HEK293 (cell line): Measurements from ENCODE around the gene SCAMP2.
A peak's percentile ranks its signal among the peaks of the same experiment; 100 is the strongest.

Experiments used
- EGR2 ChIP-seq: fragments of 450-650 bp; formaldehyde crosslinking; IDR thresholded peaks from 2 replicates; pipeline ENCODE4 v1.5.1; 2016; ENCODE audit warnings: low read depth, missing biosample characterization, missing genetic modification characterization
- GLIS1 ChIP-seq: fragments of 450-650 bp; formaldehyde crosslinking; IDR thresholded peaks from 2 replicates; pipeline ENCODE4 v1.5.1; 2016; ENCODE audit warnings: missing biosample characterization, missing genetic modification characterization
- KLF16 ChIP-seq: fragments of 450-650 bp; formaldehyde crosslinking; IDR thresholded peaks from 2 replicates; pipeline ENCODE4 v1.5.1; 2017; ENCODE audit warnings: missing biosample characterization, missing genetic modification characterization
- MYNN ChIP-seq: fragments of 450-650 bp; formaldehyde crosslinking; IDR thresholded peaks from 2 replicates; pipeline ENCODE4 v1.5.1; 2016; ENCODE audit warnings: missing biosample characterization, missing genetic modification characterization, borderline replicate concordance
- OSR2 ChIP-seq: fragments of 450-650 bp; formaldehyde crosslinking; IDR thresholded peaks from 2 replicates; pipeline ENCODE4 v1.5.1; 2016; ENCODE audit warnings: missing biosample characterization, missing genetic modification characterization
- YY1 ChIP-seq: fragments of 450-650 bp; formaldehyde crosslinking; IDR thresholded peaks from 2 replicates; pipeline ENCODE4 v1.5.1; 2018; ENCODE audit warnings: missing biosample characterization, missing genetic modification characterization
- ZBTB17 ChIP-seq: fragments of 450-650 bp; formaldehyde crosslinking; IDR thresholded peaks from 2 replicates; pipeline ENCODE4 v1.5.1; 2016; ENCODE audit warnings: missing biosample characterization, missing genetic modification characterization
- ZBTB7A ChIP-seq: fragments of 450-650 bp; formaldehyde crosslinking; IDR thresholded peaks from 2 replicates; pipeline ENCODE4 v1.5.1; 2016; ENCODE audit warnings: low read depth, missing biosample characterization, missing genetic modification characterization
- ZFP69B ChIP-seq: fragments of 450-650 bp; formaldehyde crosslinking; IDR thresholded peaks from 2 replicates; pipeline ENCODE4 v1.5.1; 2016; ENCODE audit warnings: missing biosample characterization, missing genetic modification characterization
- ZIC2 ChIP-seq: fragments of 450-650 bp; formaldehyde crosslinking; IDR thresholded peaks from 2 replicates; pipeline ENCODE4 v1.5.1; 2016; ENCODE audit warnings: missing biosample characterization, missing genetic modification characterization
- ZNF155 ChIP-seq: fragments of 450-650 bp; formaldehyde crosslinking; IDR thresholded peaks from 2 replicates; pipeline ENCODE4 v1.5.1; 2016; ENCODE audit warnings: missing biosample characterization, missing genetic modification characterization
- ZNF174 ChIP-seq: fragments of 450-650 bp; formaldehyde crosslinking; IDR thresholded peaks from 2 replicates; pipeline ENCODE4 v1.5.0; 2017; ENCODE audit warnings: missing biosample characterization, mild to moderate bottlenecking, missing genetic modification characterization
- ZNF23 ChIP-seq: fragments of 450-650 bp; formaldehyde crosslinking; IDR thresholded peaks from 2 replicates; pipeline ENCODE4 v1.5.1; 2016; ENCODE audit warnings: missing biosample characterization, missing genetic modification characterization, borderline replicate concordance
- ZNF391 ChIP-seq: fragments of 450-650 bp; formaldehyde crosslinking; IDR thresholded peaks from 2 replicates; pipeline ENCODE4 v1.5.1; 2016; ENCODE audit warnings: low read depth, missing biosample characterization, missing genetic modification characterization, borderline replicate concordance
- ZNF426 ChIP-seq: fragments of 450-650 bp; formaldehyde crosslinking; IDR thresholded peaks from 2 replicates; pipeline ENCODE4 v1.5.1; 2017; ENCODE audit warnings: missing biosample characterization, missing genetic modification characterization, mild to moderate bottlenecking, inconsistent platforms, moderate library complexity
- ZNF530 ChIP-seq: fragments of 450-650 bp; formaldehyde crosslinking; IDR thresholded peaks from 2 replicates; pipeline ENCODE4 v1.5.1; 2016; ENCODE audit warnings: low read depth, missing biosample characterization, missing genetic modification characterization
- ZNF548 ChIP-seq: fragments of 450-650 bp; formaldehyde crosslinking; IDR thresholded peaks from 2 replicates; pipeline ENCODE4 v1.5.1; 2016; ENCODE audit warnings: missing biosample characterization, missing genetic modification characterization
- ZNF658 ChIP-seq: fragments of 450-650 bp; formaldehyde crosslinking; IDR thresholded peaks from 2 replicates; pipeline ENCODE4; 2016; ENCODE audit warnings: missing biosample characterization, missing genetic modification characterization
- ZNF660 ChIP-seq: fragments of 450-650 bp; IDR thresholded peaks from 2 replicates; pipeline ENCODE4 v1.5.1; 2018; ENCODE audit warnings: missing biosample characterization, mild to moderate bottlenecking, missing genetic modification characterization
- ZNF701 ChIP-seq: fragments of 450-650 bp; formaldehyde crosslinking; IDR thresholded peaks from 2 replicates; pipeline ENCODE4 v1.5.1; 2016; ENCODE audit warnings: missing biosample characterization, missing genetic modification characterization
- ZNF76 ChIP-seq: fragments of 450-650 bp; formaldehyde crosslinking; IDR thresholded peaks from 2 replicates; pipeline ENCODE4; 2016; ENCODE audit warnings: low read depth, missing biosample characterization, missing genetic modification characterization, borderline replicate concordance
- ZNF843 ChIP-seq: fragments of 450-650 bp; formaldehyde crosslinking; IDR thresholded peaks from 2 replicates; pipeline ENCODE4 v1.5.1; 2016; ENCODE audit warnings: missing biosample characterization, missing genetic modification characterization
- TF ChIP-seq, protein P1 (sequence below): fragments of 450-650 bp; formaldehyde crosslinking; IDR thresholded peaks from 2 replicates; pipeline ENCODE4 v1.5.1; 2016; ENCODE audit warnings: missing biosample characterization, missing genetic modification characterization
- TF ChIP-seq, protein P2 (sequence below): fragments of 450-650 bp; formaldehyde crosslinking; IDR thresholded peaks from 2 replicates; pipeline ENCODE4 v1.5.1; 2016; ENCODE audit warnings: missing biosample characterization, missing genetic modification characterization
- TF ChIP-seq, protein P3 (sequence below): fragments of 450-650 bp; formaldehyde crosslinking; IDR thresholded peaks from 2 replicates; pipeline ENCODE4 v1.5.1; 2016; ENCODE audit warnings: missing biosample characterization, missing genetic modification characterization, low read depth
- TF ChIP-seq, protein P4 (sequence below): fragments of 450-650 bp; formaldehyde crosslinking; IDR thresholded peaks from 2 replicates; pipeline ENCODE4 v1.5.1; 2016; ENCODE audit warnings: missing biosample characterization, missing genetic modification characterization
- TF ChIP-seq, protein P5 (sequence below): fragments of 450-650 bp; formaldehyde crosslinking; IDR thresholded peaks from 2 replicates; pipeline ENCODE4 v1.5.1; 2016; ENCODE audit warnings: missing biosample characterization, missing genetic modification characterization

The SCAMP2 gene

DNA sequence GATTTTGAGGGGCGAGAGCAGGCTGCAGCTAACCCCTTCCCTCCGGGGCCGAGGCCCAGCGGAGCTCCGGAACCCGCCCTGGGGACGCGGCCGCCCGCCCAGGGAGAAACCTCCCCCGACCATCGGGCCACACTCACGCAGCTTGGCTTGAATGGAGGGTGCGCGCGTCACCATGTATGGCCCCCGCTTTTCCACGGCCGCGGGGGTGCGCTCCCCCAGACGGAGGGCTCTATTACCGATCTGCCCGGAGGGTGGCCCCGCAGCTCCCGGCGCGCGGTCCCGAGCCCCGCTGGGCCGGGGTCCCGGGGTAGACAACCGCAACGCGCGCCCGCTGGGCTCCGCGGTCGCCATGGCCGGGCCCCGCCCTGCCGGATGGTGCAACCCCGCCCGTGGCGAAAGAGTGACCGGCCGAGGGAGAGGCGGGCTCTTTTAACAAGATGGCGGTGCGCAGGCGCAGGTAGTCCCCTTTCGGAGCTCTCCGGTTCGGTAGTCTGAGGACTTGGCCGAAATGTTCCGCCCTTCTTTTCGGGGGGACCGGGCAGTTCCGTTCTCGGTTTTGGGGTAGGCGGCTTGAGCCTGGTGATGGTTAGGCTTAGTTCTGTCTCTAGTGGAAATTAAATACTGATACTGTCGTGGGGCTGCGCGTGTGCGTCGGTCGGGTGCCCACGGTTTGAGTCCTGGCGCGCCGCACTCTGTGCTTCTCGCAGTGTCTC is 33.4 kb upstream of the SCAMP2 start, which contains the start of gene FAM219B (continued):
- peak; percentile 84 for TF ChIP-seq ZBTB17 (tag by site-specific recombination)
- TF ChIP-seq ZIC2 (tag by site-specific recombination): peak; percentile 93
- TF ChIP-seq, protein P1, sequence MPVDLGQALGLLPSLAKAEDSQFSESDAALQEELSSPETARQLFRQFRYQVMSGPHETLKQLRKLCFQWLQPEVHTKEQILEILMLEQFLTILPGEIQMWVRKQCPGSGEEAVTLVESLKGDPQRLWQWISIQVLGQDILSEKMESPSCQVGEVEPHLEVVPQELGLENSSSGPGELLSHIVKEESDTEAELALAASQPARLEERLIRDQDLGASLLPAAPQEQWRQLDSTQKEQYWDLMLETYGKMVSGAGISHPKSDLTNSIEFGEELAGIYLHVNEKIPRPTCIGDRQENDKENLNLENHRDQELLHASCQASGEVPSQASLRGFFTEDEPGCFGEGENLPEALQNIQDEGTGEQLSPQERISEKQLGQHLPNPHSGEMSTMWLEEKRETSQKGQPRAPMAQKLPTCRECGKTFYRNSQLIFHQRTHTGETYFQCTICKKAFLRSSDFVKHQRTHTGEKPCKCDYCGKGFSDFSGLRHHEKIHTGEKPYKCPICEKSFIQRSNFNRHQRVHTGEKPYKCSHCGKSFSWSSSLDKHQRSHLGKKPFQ (tag by site-specific recombination): no peak
- TF ChIP-seq, protein P2, sequence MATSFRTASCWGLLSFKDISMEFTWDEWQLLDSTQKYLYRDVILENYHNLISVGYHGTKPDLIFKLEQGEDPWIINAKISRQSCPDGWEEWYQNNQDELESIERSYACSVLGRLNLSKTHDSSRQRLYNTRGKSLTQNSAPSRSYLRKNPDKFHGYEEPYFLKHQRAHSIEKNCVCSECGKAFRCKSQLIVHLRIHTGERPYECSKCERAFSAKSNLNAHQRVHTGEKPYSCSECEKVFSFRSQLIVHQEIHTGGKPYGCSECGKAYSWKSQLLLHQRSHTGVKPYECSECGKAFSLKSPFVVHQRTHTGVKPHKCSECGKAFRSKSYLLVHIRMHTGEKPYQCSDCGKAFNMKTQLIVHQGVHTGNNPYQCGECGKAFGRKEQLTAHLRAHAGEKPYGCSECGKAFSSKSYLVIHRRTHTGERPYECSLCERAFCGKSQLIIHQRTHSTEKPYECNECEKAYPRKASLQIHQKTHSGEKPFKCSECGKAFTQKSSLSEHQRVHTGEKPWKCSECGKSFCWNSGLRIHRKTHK (tag by site-specific recombination): no peak
- peak; percentile 44; the same call in 1 of the 2 replicates for TF ChIP-seq MYNN (tag by site-specific recombination)
- TF ChIP-seq ZNF76 (tag by site-specific recombination): peak; percentile 42; the same call in 1 of the 2 replicates
- TF ChIP-seq ZNF23 (tag by site-specific recombination): no peak
- 0 out of 2 replicates have a peak, but pooled peaks have one; percentile 50 for TF ChIP-seq ZBTB7A (tag by site-specific recombination)
- TF ChIP-seq ZNF530 (tag by site-specific recombination): no peak
- TF ChIP-seq ZNF426: no peak
- peak; percentile 33; the same call in 1 of the 2 replicates for TF ChIP-seq KLF16 (tag by site-specific recombination)
- TF ChIP-seq ZNF843 (tag by site-specific recombination): peak; percentile 42; the same call in 1 of the 2 replicates
- TF ChIP-seq ZNF155: no peak
- no peak for TF ChIP-seq OSR2
- TF ChIP-seq, protein P3, sequence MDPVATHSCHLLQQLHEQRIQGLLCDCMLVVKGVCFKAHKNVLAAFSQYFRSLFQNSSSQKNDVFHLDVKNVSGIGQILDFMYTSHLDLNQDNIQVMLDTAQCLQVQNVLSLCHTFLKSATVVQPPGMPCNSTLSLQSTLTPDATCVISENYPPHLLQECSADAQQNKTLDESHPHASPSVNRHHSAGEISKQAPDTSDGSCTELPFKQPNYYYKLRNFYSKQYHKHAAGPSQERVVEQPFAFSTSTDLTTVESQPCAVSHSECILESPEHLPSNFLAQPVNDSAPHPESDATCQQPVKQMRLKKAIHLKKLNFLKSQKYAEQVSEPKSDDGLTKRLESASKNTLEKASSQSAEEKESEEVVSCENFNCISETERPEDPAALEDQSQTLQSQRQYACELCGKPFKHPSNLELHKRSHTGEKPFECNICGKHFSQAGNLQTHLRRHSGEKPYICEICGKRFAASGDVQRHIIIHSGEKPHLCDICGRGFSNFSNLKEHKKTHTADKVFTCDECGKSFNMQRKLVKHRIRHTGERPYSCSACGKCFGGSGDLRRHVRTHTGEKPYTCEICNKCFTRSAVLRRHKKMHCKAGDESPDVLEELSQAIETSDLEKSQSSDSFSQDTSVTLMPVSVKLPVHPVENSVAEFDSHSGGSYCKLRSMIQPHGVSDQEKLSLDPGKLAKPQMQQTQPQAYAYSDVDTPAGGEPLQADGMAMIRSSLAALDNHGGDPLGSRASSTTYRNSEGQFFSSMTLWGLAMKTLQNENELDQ (tag by site-specific recombination): no peak
- no peak for TF ChIP-seq ZNF701 (tag by site-specific recombination)
- TF ChIP-seq, protein P4, sequence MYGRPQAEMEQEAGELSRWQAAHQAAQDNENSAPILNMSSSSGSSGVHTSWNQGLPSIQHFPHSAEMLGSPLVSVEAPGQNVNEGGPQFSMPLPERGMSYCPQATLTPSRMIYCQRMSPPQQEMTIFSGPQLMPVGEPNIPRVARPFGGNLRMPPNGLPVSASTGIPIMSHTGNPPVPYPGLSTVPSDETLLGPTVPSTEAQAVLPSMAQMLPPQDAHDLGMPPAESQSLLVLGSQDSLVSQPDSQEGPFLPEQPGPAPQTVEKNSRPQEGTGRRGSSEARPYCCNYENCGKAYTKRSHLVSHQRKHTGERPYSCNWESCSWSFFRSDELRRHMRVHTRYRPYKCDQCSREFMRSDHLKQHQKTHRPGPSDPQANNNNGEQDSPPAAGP (tag by site-specific recombination): peak; percentile 22; the same call in 1 of the 2 replicates
- TF ChIP-seq ZFP69B (tag by site-specific recombination): no peak; the same call in 1 of the 2 replicates
- no peak; the same call in 1 of the 2 replicates for TF ChIP-seq ZNF391 (tag by site-specific recombination)
- TF ChIP-seq EGR2: peak; percentile 47
- no peak for TF ChIP-seq ZNF174 (tag by site-specific recombination)
- TF ChIP-seq GLIS1: peak; percentile 89
- TF ChIP-seq ZNF660: peak; percentile 93
- TF ChIP-seq ZNF658 (tag by site-specific recombination): no peak
- no peak for TF ChIP-seq ZNF548
- TF ChIP-seq YY1 (tag by site-specific recombination): peak; percentile 90; the same call in 1 of the 2 replicates
- TF ChIP-seq, protein P5, sequence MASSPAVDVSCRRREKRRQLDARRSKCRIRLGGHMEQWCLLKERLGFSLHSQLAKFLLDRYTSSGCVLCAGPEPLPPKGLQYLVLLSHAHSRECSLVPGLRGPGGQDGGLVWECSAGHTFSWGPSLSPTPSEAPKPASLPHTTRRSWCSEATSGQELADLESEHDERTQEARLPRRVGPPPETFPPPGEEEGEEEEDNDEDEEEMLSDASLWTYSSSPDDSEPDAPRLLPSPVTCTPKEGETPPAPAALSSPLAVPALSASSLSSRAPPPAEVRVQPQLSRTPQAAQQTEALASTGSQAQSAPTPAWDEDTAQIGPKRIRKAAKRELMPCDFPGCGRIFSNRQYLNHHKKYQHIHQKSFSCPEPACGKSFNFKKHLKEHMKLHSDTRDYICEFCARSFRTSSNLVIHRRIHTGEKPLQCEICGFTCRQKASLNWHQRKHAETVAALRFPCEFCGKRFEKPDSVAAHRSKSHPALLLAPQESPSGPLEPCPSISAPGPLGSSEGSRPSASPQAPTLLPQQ (tag by site-specific recombination): peak; percentile 73
